MM.1S (cell line): ENCODE data around the gene HSD11B2.

Source experiments
- CTCF ChIP-seq: fragments of 300-600 bp; sonication (generic); IDR thresholded peaks from 2 replicates; pipeline ENCODE4 v1.5.1; 2016; ENCODE audit warnings: antibody characterized with exemption, low read length, mixed read lengths
- EZH2 ChIP-seq: fragments of 300-600 bp; sonication (generic); optimal IDR thresholded peaks from 2 replicates; pipeline ENCODE3; 2017; ENCODE audit warnings: low read depth, mild to moderate bottlenecking, antibody characterized with exemption, low read length, mixed read lengths

GRCh38 chr16:67449336-67449735 lies 18.4 kb downstream of the HSD11B2 start:
- TF ChIP-seq CTCF (no peak), EZH2 (no peak)
